ENCODE measurements around the gene PNMT.

The PNMT gene

GRCh38 chr17:39627712-39628516 is 40.3 kb upstream of the PNMT start:
- Histone ChIP-seq H3K27me3 (ENCODE audit: control insufficient read depth, insufficient read depth, low read length) (peaks cover 32% of the 10 kb centered on the region), H3K4me3 (ENCODE audit: low read length) (peak overlapping the region; percentile 41), H3K27ac (ENCODE audit: low read depth, low read length) (peak overlapping the region; percentile 24), H3K9ac (ENCODE audit: low read length) (peak overlapping the region; percentile 38), H3K36me3 (ENCODE audit: control insufficient read depth, insufficient read depth, low read length) (no peaks in the 10 kb centered on the region), H3K4me1 (ENCODE audit: control insufficient read depth, insufficient read depth, low read length) (no peaks in the 10 kb centered on the region)

- Histone ChIP-seq H3K27ac (ENCODE audit: low read depth, low read length) (no peak overlapping the region), H3K27me3 (ENCODE audit: control insufficient read depth, insufficient read depth, low read length) (peaks cover 29% of the 10 kb centered on the region), H3K36me3 (ENCODE audit: control insufficient read depth, insufficient read depth, low read length) (no peaks in the 10 kb centered on the region), H3K4me1 (ENCODE audit: control insufficient read depth, insufficient read depth, low read length) (no peaks in the 10 kb centered on the region), H3K9ac (ENCODE audit: low read length) (no peak overlapping the region), H3K4me3 (ENCODE audit: low read length) (no peak overlapping the region)
Measured at GRCh38 chr17:39628655-39629493, 39.4 kb upstream of the PNMT start.

- Histone ChIP-seq H3K27me3 (ENCODE audit: control insufficient read depth, insufficient read depth, low read length) (peaks cover 29% of the 10 kb centered on the region), H3K27ac (ENCODE audit: low read depth, low read length) (no peak overlapping the region), H3K9ac (ENCODE audit: low read length) (no peak overlapping the region)
Measured at GRCh38 chr17:39629494-39629880, 38.8 kb upstream of the PNMT start.

GRCh38 chr17:39629898-39630297 is 38.4 kb upstream of the PNMT start:
- Histone ChIP-seq H3K4me1 (ENCODE audit: control insufficient read depth, insufficient read depth, low read length) (no peaks in the 10 kb centered on the region), H3K4me3 (ENCODE audit: low read length) (peak overlapping the region; percentile 40), H3K36me3 (ENCODE audit: control insufficient read depth, insufficient read depth, low read length) (no peaks in the 10 kb centered on the region), H3K27me3 (ENCODE audit: control insufficient read depth, insufficient read depth, low read length) (peaks cover 27% of the 10 kb centered on the region), H3K27ac (ENCODE audit: low read depth, low read length) (peak overlapping the region; percentile 4), H3K9ac (ENCODE audit: low read length) (peak overlapping the region; percentile 16)

More at GRCh38 chr17:39629494-39629880, 38.8 kb upstream of the PNMT start:
- peak overlapping the region; percentile 40 for H3K4me3 ChIP-seq (ENCODE audit: low read length)
- H3K36me3 ChIP-seq (ENCODE audit: control insufficient read depth, insufficient read depth, low read length) = no peaks in the 10 kb centered on the region
- H3K4me1 ChIP-seq (ENCODE audit: control insufficient read depth, insufficient read depth, low read length) = no peaks in the 10 kb centered on the region

GRCh38 chr17:39631403-39631802 is 36.9 kb upstream of the PNMT start:
- H3K27me3 ChIP-seq (ENCODE audit: control insufficient read depth, insufficient read depth, low read length) = peaks cover 18% of the 10 kb centered on the region
- no peak overlapping the region for H3K27ac ChIP-seq (ENCODE audit: low read depth, low read length)
- no peaks in the 10 kb centered on the region for H3K36me3 ChIP-seq (ENCODE audit: control insufficient read depth, insufficient read depth, low read length)
- H3K9ac ChIP-seq (ENCODE audit: low read length) = peak overlapping the region; percentile 6
- H3K4me1 ChIP-seq (ENCODE audit: control insufficient read depth, insufficient read depth, low read length) = peaks cover 4% of the 10 kb centered on the region
- peak overlapping the region; percentile 31 for H3K4me3 ChIP-seq (ENCODE audit: low read length)

GRCh38 chr17:39632153-39632941 is 35.9 kb upstream of the PNMT start:
- H3K4me1 ChIP-seq (ENCODE audit: control insufficient read depth, insufficient read depth, low read length) = peaks cover 8% of the 10 kb centered on the region
- peak overlapping the region; percentile 17 for H3K27ac ChIP-seq (ENCODE audit: low read depth, low read length)
- H3K36me3 ChIP-seq (ENCODE audit: control insufficient read depth, insufficient read depth, low read length) = no peaks in the 10 kb centered on the region
- peaks cover 11% of the 10 kb centered on the region for H3K27me3 ChIP-seq (ENCODE audit: control insufficient read depth, insufficient read depth, low read length)
- H3K4me3 ChIP-seq (ENCODE audit: low read length) = peak overlapping the region; percentile 31
- H3K9ac ChIP-seq (ENCODE audit: low read length) = peak overlapping the region; percentile 6

- no peak overlapping the region for H3K4me3 ChIP-seq (ENCODE audit: low read length)
- no peak overlapping the region for H3K27ac ChIP-seq (ENCODE audit: low read depth, low read length)
- no peak overlapping the region for H3K9ac ChIP-seq (ENCODE audit: low read length)
Measured at GRCh38 chr17:39633570-39634183, 34.6 kb upstream of the PNMT start.

GRCh38 chr17:39634384-39634871 is 33.8 kb upstream of the PNMT start:
- H3K36me3 ChIP-seq (ENCODE audit: control insufficient read depth, insufficient read depth, low read length) = no peaks in the 10 kb centered on the region
- H3K4me3 ChIP-seq (ENCODE audit: low read length) = no peak overlapping the region
- peaks cover 20% of the 10 kb centered on the region for H3K4me1 ChIP-seq (ENCODE audit: control insufficient read depth, insufficient read depth, low read length)
- H3K27ac ChIP-seq (ENCODE audit: low read depth, low read length) = no peak overlapping the region
- H3K9ac ChIP-seq (ENCODE audit: low read length) = no peak overlapping the region
- H3K27me3 ChIP-seq (ENCODE audit: control insufficient read depth, insufficient read depth, low read length) = peaks cover 6% of the 10 kb centered on the region

More at GRCh38 chr17:39633570-39634183, 34.6 kb upstream of the PNMT start:
- H3K36me3 ChIP-seq (ENCODE audit: control insufficient read depth, insufficient read depth, low read length) = no peaks in the 10 kb centered on the region
- H3K27me3 ChIP-seq (ENCODE audit: control insufficient read depth, insufficient read depth, low read length) = peaks cover 6% of the 10 kb centered on the region
- H3K4me1 ChIP-seq (ENCODE audit: control insufficient read depth, insufficient read depth, low read length) = peaks cover 18% of the 10 kb centered on the region

GRCh38 chr17:39635614-39636176 is 32.6 kb upstream of the PNMT start:
- Histone ChIP-seq H3K9ac (ENCODE audit: low read length) (no peak overlapping the region), H3K36me3 (ENCODE audit: control insufficient read depth, insufficient read depth, low read length) (no peaks in the 10 kb centered on the region), H3K4me1 (ENCODE audit: control insufficient read depth, insufficient read depth, low read length) (peaks cover 20% of the 10 kb centered on the region), H3K27me3 (ENCODE audit: control insufficient read depth, insufficient read depth, low read length) (peaks cover 2% of the 10 kb centered on the region), H3K27ac (ENCODE audit: low read depth, low read length) (no peak overlapping the region), H3K4me3 (ENCODE audit: low read length) (peak overlapping the region; percentile 93)

GRCh38 chr17:39636587-39636926 is 31.7 kb upstream of the PNMT start:
- Histone ChIP-seq H3K4me1 (ENCODE audit: control insufficient read depth, insufficient read depth, low read length) (peaks cover 20% of the 10 kb centered on the region), H3K27ac (ENCODE audit: low read depth, low read length) (peak overlapping the region; percentile 90), H3K4me3 (ENCODE audit: low read length) (peak overlapping the region; percentile 93), H3K27me3 (ENCODE audit: control insufficient read depth, insufficient read depth, low read length) (peaks cover 2% of the 10 kb centered on the region), H3K36me3 (ENCODE audit: control insufficient read depth, insufficient read depth, low read length) (no peaks in the 10 kb centered on the region), H3K9ac (ENCODE audit: low read length) (peak overlapping the region; percentile 92)

GRCh38 chr17:39636927-39637736 is 31.1 kb upstream of the PNMT start, which contains the start of gene STARD3:
Gene STARD3, plus strand, starts transcription at chr17:39637144. Its CDS starts 16,388 bp downstream, at chr17:39653532.
- peak within 1 kb of the TSS; percentile 93 for H3K4me3 ChIP-seq (ENCODE audit: low read length)
- peaks cover 2% of the 10 kb centered on the region for H3K27me3 ChIP-seq (ENCODE audit: control insufficient read depth, insufficient read depth, low read length)
- no peaks in the 10 kb centered on the region for H3K36me3 ChIP-seq (ENCODE audit: control insufficient read depth, insufficient read depth, low read length)
- H3K4me1 ChIP-seq (ENCODE audit: control insufficient read depth, insufficient read depth, low read length) = peaks cover 20% of the 10 kb centered on the region
- H3K27ac ChIP-seq (ENCODE audit: low read depth, low read length) = peak within 1 kb of the TSS; percentile 90
- H3K9ac ChIP-seq (ENCODE audit: low read length) = peak within 1 kb of the TSS; percentile 92
